Loucy (cell line): ENCODE results near the gene PAK4.
A peak's percentile ranks its signal among the peaks of the same experiment; 100 is the strongest.

Experiments
- H2AFZ ChIP-seq: fragments of 200-600 bp; sonication (generic); 2 replicates; pipeline ENCODE4 v1.6.0; 2016; ENCODE audit warnings: antibody characterized with exemption, mild to moderate bottlenecking, low read length, moderate library complexity
- H3F3A ChIP-seq: fragments of 200-600 bp; 2 replicates; pipeline ENCODE4 v1.6.0; 2016; ENCODE audit warnings: antibody characterized with exemption, low read depth, mild to moderate bottlenecking
- H3K27me3 ChIP-seq: fragments of 200-600 bp; sonication (generic); 2 replicates; pipeline ENCODE4 v1.6.1; 2014; ENCODE audit warnings: low read length, mild to moderate bottlenecking; ENCODE audit not compliant: insufficient read depth, poor library complexity, severe bottlenecking
- H3K36me3 ChIP-seq: fragments of 200-600 bp; sonication (generic); 2 replicates; pipeline ENCODE4 v1.6.1; 2016; ENCODE audit warnings: low read length; ENCODE audit not compliant: insufficient read depth
- H3K4me1 ChIP-seq: fragments of 200-600 bp; sonication (generic); 2 replicates; pipeline ENCODE4 v1.5.1; 2014; ENCODE audit warnings: low read length, mild to moderate bottlenecking; ENCODE audit not compliant: insufficient read depth, poor library complexity, severe bottlenecking
- H3K4me2 ChIP-seq: fragments of 200-600 bp; sonication (generic); 2 replicates; pipeline ENCODE4 v1.6.0; 2014; ENCODE audit warnings: antibody characterized with exemption, low read length, low read depth, mild to moderate bottlenecking; ENCODE audit not compliant: poor library complexity, severe bottlenecking
- H3K4me3 ChIP-seq: fragments of 200-600 bp; sonication (generic); 2 replicates; pipeline ENCODE4 v1.5.1; 2014; ENCODE audit warnings: low read length, mild to moderate bottlenecking, mixed read lengths; ENCODE audit not compliant: poor library complexity, severe bottlenecking
- H3K79me2 ChIP-seq: fragments of 200-600 bp; sonication (generic); 2 replicates; pipeline ENCODE4 v1.6.1; 2014; ENCODE audit warnings: low read length; ENCODE audit not compliant: insufficient read depth
- H3K9ac ChIP-seq: fragments of 200-600 bp; sonication (generic); 2 replicates; pipeline ENCODE4 v1.6.0; 2014; ENCODE audit warnings: mild to moderate bottlenecking, low read depth, low read length, moderate library complexity; ENCODE audit not compliant: poor library complexity, severe bottlenecking
- H3K9me2 ChIP-seq: fragments of 200-600 bp; sonication (generic); replicated peaks from 2 replicates; pipeline ENCODE4 v1.6.1; 2016; ENCODE audit warnings: low read depth, low read length, mixed read lengths
- H3K9me3 ChIP-seq: fragments of 200-600 bp; sonication (generic); 2 replicates; pipeline ENCODE4 v1.6.1; 2014; ENCODE audit warnings: mild to moderate bottlenecking, antibody characterized with exemption, low read length, low read depth; ENCODE audit not compliant: insufficient read depth
- H4K20me1 ChIP-seq: fragments of 200-600 bp; sonication (generic); 2 replicates; pipeline ENCODE4 v1.6.0; 2014; ENCODE audit warnings: antibody characterized with exemption, low read length, mild to moderate bottlenecking; ENCODE audit not compliant: insufficient read depth, poor library complexity, severe bottlenecking
- EZH2phosphoT487 ChIP-seq: fragments of 200-600 bp; IDR thresholded peaks from 2 replicates; pipeline ENCODE4 v1.6.1; 2018; ENCODE audit warnings: antibody characterized with exemption, mild to moderate bottlenecking, moderate library complexity, borderline replicate concordance
- TF ChIP-seq, protein P1 (sequence below): fragments of 200-600 bp; sonication (generic); conservative IDR thresholded peaks from 2 replicates; pipeline ENCODE4 v1.5.1; 2014; ENCODE audit warnings: mild to moderate bottlenecking, antibody characterized with exemption, low read length

Gene PAK4

DNA sequence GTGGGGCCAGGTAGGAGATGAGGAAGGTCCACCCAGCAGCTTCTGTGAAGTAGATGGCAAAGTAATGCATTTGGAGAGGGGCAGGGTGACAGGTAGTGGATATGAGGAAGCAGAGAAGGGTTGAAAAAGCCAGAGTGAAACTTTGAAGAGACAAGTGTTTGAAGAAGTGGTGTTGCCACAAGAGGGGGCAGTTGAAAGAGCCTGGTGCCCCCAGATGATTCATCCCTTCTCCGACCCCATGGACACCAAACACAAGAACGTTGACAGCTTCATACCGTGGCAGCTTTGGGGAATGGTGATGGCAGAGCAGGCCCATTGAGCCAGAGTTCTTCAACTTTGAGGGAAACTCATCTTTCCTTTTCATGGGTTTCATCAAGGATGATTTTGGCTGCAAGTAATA is 99.3 kb downstream of the PAK4 start:
- no peaks in the 10 kb centered on the region for H3K36me3 ChIP-seq
- TF ChIP-seq, protein P1, sequence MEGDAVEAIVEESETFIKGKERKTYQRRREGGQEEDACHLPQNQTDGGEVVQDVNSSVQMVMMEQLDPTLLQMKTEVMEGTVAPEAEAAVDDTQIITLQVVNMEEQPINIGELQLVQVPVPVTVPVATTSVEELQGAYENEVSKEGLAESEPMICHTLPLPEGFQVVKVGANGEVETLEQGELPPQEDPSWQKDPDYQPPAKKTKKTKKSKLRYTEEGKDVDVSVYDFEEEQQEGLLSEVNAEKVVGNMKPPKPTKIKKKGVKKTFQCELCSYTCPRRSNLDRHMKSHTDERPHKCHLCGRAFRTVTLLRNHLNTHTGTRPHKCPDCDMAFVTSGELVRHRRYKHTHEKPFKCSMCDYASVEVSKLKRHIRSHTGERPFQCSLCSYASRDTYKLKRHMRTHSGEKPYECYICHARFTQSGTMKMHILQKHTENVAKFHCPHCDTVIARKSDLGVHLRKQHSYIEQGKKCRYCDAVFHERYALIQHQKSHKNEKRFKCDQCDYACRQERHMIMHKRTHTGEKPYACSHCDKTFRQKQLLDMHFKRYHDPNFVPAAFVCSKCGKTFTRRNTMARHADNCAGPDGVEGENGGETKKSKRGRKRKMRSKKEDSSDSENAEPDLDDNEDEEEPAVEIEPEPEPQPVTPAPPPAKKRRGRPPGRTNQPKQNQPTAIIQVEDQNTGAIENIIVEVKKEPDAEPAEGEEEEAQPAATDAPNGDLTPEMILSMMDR: peak; percentile 59
- no peak for TF ChIP-seq EZH2phosphoT487

More for the DNA sequence above, 99.3 kb downstream of the PAK4 start:
- H3K9ac ChIP-seq: no peak overlapping the region
- no peaks in the 10 kb centered on the region for H3K27me3 ChIP-seq
- no peaks in the 10 kb centered on the region for H4K20me1 ChIP-seq
- no peaks in the 10 kb centered on the region for H3K9me2 ChIP-seq
- no peaks in the 10 kb centered on the region for H3F3A ChIP-seq
- no peak overlapping the region for H3K4me2 ChIP-seq
- H2AFZ ChIP-seq: no peak overlapping the region
- no peaks in the 10 kb centered on the region for H3K4me1 ChIP-seq
- no peak overlapping the region for H3K4me3 ChIP-seq
- H3K9me3 ChIP-seq: no peaks in the 10 kb centered on the region
- H3K79me2 ChIP-seq: no peaks in the 10 kb centered on the region
